Uterus (tissue), 2 donors: ENCODE measurements around the gene FAM216A.

Experiments used
- CTCF ChIP-seq, 4 experiments: fragments of 200-600 bp in 2 of 4; fragments of 450-650 bp in 2 of 4; sonication (generic) in 2 of 4; IDR thresholded peaks; one replicate each; pipeline ENCODE4 v1.5.1; 2016 to 2019; ENCODE audit warnings: antibody characterized with exemption in 4 of 4, mild to moderate bottlenecking in 2 of 4, moderate library complexity in 1 of 4
- POLR2A ChIP-seq, 2 donors: fragments of 450-650 bp; IDR thresholded peaks; one replicate each; pipeline ENCODE4 v1.6.1; 2016; ENCODE audit warnings: antibody characterized with exemption in 2 of 2, mild to moderate bottlenecking in 1 of 2, moderate library complexity in 1 of 2

GRCh38 chr12:110534811-110535210, 66.2 kb downstream of the FAM216A start:
- no peak for TF ChIP-seq CTCF (IDR thresholded peaks at IDR 0.05)
- TF ChIP-seq POLR2A (IDR thresholded peaks at IDR 0.05): no peak
